ENCODE data around the gene RALGPS1. TPM values are rescaled to one million over a fixed set of nuclear protein-coding genes. Genes with fewer than 3 reads are reported as not detected.

RALGPS1 gene
- total and polyA plus RNA-seq, 2 donors (not counting 1 experiment from before 2014, with no cell fraction given), result 2.0 to 5.9 TPM

DNA sequence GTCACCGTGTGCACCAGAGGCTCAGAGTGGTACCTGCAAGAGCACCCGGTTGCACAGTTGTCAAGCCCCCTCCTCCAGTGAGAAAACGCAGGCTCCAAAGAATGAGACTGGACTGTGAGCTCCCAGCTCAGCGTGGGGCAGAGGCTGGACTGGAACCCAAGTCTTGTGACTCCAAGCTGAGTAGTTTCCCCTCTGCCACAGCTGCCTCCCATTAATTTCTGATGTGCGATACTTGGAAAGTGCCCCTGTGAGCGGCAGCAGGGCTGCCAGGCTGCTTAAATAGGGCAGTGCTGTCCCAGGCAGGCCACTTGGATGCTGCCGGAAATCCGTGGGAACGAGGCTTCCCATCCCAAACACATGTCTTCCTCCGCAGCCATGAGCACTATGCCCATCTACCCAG, 270.1 kb downstream of the RALGPS1 start:
- peaks cover 45% of the 10 kb centered on the region for H3K4me1 ChIP-seq (ENCODE audit: control insufficient read depth, extremely low read depth, insufficient read depth, low read length)
- peak overlapping the region; percentile 36 for H3K9ac ChIP-seq (ENCODE audit: insufficient read depth, low read length)
- DNase-seq (ENCODE audit: low read depth in 2 of 2), result no peak
- no peaks in the 10 kb centered on the region for H4K20me1 ChIP-seq (ENCODE audit: control insufficient read depth, extremely low read depth, insufficient read depth, low read length)
- no peaks in the 10 kb centered on the region for H3K27me3 ChIP-seq (ENCODE audit: control insufficient read depth, insufficient read depth, low read length)
- H3K36me3 ChIP-seq (ENCODE audit: control insufficient read depth, insufficient read depth, low read length), result no peaks in the 10 kb centered on the region
- peak overlapping the region; percentile 96 for H3K27ac ChIP-seq (ENCODE audit: insufficient read depth, low read length)
- H3K4me2 ChIP-seq (ENCODE audit: extremely low read depth, insufficient read depth, low read length), result peak overlapping the region; percentile 66
- H3K9me3 ChIP-seq (ENCODE audit: control insufficient read depth, insufficient read depth, low read depth, low read length), result no peaks in the 10 kb centered on the region
- H2AFZ ChIP-seq (ENCODE audit: low read length), result no peak overlapping the region
- TF ChIP-seq CTCF (conservative IDR thresholded peaks at IDR 0.05 in 1 of 2, IDR thresholded peaks at IDR 0.05 in 1 of 2; ENCODE audit: low read depth in 1 of 2, low read length in 2 of 2) (no peak), EZH2 (IDR thresholded peaks at IDR 0.05; ENCODE audit: low read length, missing control alignments) (no peak)
- H3K4me3 ChIP-seq (replicated peaks in 1 of 4; ENCODE audit: control extremely low read depth in 1 of 4, insufficient read depth in 1 of 4, low read depth in 3 of 4, low read length in 4 of 4), result no peak overlapping the region
- no peaks in the 10 kb centered on the region for H3K79me2 ChIP-seq (ENCODE audit: control insufficient read depth, insufficient read depth, low read length)

DNA sequence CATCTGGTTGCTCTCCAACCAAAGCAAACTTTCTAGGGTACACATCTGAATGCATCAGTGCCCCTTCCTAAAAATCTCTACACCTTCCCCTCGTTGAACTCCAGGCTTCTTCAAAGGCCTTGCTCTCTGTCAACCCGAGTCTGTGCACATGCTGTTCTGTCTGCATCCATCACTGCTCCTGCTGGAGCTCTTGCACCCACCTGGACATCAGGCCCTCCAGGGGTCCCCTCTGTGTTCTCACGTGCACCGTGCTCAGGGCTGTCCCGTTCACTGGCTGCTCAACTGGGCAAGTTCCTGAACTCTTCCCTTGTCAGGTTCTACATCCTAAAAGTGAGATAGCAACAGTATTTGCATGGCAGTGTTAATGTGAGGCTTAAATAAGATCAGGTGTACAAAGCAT, 270.6 kb downstream of the RALGPS1 start:
- Histone ChIP-seq H3K4me2 (ENCODE audit: extremely low read depth, insufficient read depth, low read length) (no peak overlapping the region), H2AFZ (ENCODE audit: low read length) (no peak overlapping the region), H4K20me1 (ENCODE audit: control insufficient read depth, extremely low read depth, insufficient read depth, low read length) (no peaks in the 10 kb centered on the region), H3K9me3 (ENCODE audit: control insufficient read depth, insufficient read depth, low read depth, low read length) (no peaks in the 10 kb centered on the region), H3K36me3 (ENCODE audit: control insufficient read depth, insufficient read depth, low read length) (no peaks in the 10 kb centered on the region), H3K4me1 (ENCODE audit: control insufficient read depth, extremely low read depth, insufficient read depth, low read length) (peaks cover 45% of the 10 kb centered on the region), H3K79me2 (ENCODE audit: control insufficient read depth, insufficient read depth, low read length) (no peaks in the 10 kb centered on the region), H3K27me3 (ENCODE audit: control insufficient read depth, insufficient read depth, low read length) (no peaks in the 10 kb centered on the region), H3K27ac (ENCODE audit: insufficient read depth, low read length) (peak overlapping the region; percentile 96), H3K4me3 (replicated peaks in 1 of 4; ENCODE audit: control extremely low read depth in 1 of 4, insufficient read depth in 1 of 4, low read depth in 3 of 4, low read length in 4 of 4) (no peak overlapping the region), H3K9ac (ENCODE audit: insufficient read depth, low read length) (no peak overlapping the region)
- TF ChIP-seq CTCF (conservative IDR thresholded peaks at IDR 0.05 in 1 of 2, IDR thresholded peaks at IDR 0.05 in 1 of 2; ENCODE audit: low read depth in 1 of 2, low read length in 2 of 2), result no peak
- TF ChIP-seq EZH2 (IDR thresholded peaks at IDR 0.05; ENCODE audit: low read length, missing control alignments), result no peak
- no peak for DNase-seq (ENCODE audit: low read depth in 2 of 2)

DNA sequence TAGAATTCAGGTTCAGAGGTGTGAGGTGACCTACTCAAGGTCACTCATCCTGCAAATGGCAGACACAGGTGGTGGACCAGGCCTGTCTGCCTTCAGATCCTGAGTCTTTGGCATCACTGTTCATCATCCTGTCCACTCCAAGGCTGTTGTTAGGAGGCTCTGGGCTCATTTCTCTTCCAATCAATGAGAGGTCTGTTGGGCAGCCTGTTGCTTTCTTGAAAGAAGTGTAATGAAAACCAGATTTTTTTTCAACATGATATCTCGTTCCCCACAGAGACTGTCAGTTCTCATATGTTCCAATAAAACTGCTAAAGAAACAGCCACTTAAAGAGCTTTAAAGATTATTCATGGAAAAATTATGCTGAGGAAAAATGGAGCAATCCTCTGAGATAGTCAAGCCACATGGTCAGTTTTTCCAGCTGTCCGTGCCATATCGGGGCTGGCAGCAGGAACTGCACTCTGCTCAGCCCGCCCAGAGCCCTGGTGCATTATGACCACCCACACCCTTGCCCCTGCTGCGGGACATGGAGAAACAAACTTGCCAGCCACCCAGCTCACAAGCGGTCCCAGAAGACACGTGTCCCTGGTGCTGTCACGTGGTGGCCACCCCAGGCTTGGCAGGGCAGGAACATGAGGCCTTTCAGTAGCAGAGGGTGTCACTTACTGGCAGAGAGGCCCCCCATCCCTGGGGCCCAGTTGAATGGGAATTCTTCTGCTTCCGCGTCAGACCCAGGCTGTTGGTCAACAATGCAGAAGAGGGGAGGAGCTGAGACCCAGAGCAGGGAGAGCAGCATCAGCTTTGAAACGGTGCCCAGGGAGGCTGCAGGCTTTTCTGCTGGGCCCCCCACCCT, 271.6 kb downstream of the RALGPS1 start:
- TF ChIP-seq EZH2 (IDR thresholded peaks at IDR 0.05; ENCODE audit: low read length, missing control alignments) (no peak), CTCF (conservative IDR thresholded peaks at IDR 0.05 in 1 of 2, IDR thresholded peaks at IDR 0.05 in 1 of 2; ENCODE audit: low read depth in 1 of 2, low read length in 2 of 2) (no peak)
- Histone ChIP-seq H3K36me3 (ENCODE audit: control insufficient read depth, insufficient read depth, low read length) (no peaks in the 10 kb centered on the region), H3K9me3 (ENCODE audit: control insufficient read depth, insufficient read depth, low read depth, low read length) (no peaks in the 10 kb centered on the region), H3K27me3 (ENCODE audit: control insufficient read depth, insufficient read depth, low read length) (no peaks in the 10 kb centered on the region), H3K27ac (ENCODE audit: insufficient read depth, low read length) (peak overlapping the region; percentile 96), H2AFZ (ENCODE audit: low read length) (no peak overlapping the region), H3K9ac (ENCODE audit: insufficient read depth, low read length) (peak overlapping the region; percentile 63), H3K4me1 (ENCODE audit: control insufficient read depth, extremely low read depth, insufficient read depth, low read length) (peaks cover 45% of the 10 kb centered on the region), H4K20me1 (ENCODE audit: control insufficient read depth, extremely low read depth, insufficient read depth, low read length) (no peaks in the 10 kb centered on the region), H3K4me3 (replicated peaks in 1 of 4; ENCODE audit: control extremely low read depth in 1 of 4, insufficient read depth in 1 of 4, low read depth in 3 of 4, low read length in 4 of 4) (peak overlapping the region in 1 of 4 experiments; percentile 10), H3K4me2 (ENCODE audit: extremely low read depth, insufficient read depth, low read length) (peak overlapping the region; percentile 51), H3K79me2 (ENCODE audit: control insufficient read depth, insufficient read depth, low read length) (no peaks in the 10 kb centered on the region)
- DNase-seq (ENCODE audit: low read depth in 2 of 2), result peak; percentile 84 to 98

Data from fibroblast of lung (primary cell).